GM10248 (cell line): ENCODE measurements around the gene SLC49A3.

Experiments used
- CTCF ChIA-PET: fragments of 300-600 bp; sonication (Branson Sonifier 250); formaldehyde crosslinking; extraction: SDS; loops from one replicate; lab custom pipeline; 2021; ENCODE audit warnings: antibody characterized with exemption; lab: Yijun Ruan, JAX
- POLR2A ChIA-PET: fragments of 350-650 bp; sonication (Branson Sonifier 250); formaldehyde crosslinking; extraction: SDS; loops from one replicate; lab custom pipeline; 2020; ENCODE audit warnings: antibody characterized with exemption; lab: Yijun Ruan, JAX
- DNase-seq: peaks from one replicate; pipeline ENCODE4 v3.0.0; 2012; ENCODE audit errors: extremely low spot score
- TF ChIP-seq, protein P1 (sequence below): IDR thresholded peaks from 2 replicates; pipeline ENCODE4 v1.5.1; 2012; ENCODE audit warnings: mild to moderate bottlenecking, low read depth; ENCODE audit errors: extremely low read depth, missing control alignments, control extremely low read depth

SLC49A3 gene

DNA sequence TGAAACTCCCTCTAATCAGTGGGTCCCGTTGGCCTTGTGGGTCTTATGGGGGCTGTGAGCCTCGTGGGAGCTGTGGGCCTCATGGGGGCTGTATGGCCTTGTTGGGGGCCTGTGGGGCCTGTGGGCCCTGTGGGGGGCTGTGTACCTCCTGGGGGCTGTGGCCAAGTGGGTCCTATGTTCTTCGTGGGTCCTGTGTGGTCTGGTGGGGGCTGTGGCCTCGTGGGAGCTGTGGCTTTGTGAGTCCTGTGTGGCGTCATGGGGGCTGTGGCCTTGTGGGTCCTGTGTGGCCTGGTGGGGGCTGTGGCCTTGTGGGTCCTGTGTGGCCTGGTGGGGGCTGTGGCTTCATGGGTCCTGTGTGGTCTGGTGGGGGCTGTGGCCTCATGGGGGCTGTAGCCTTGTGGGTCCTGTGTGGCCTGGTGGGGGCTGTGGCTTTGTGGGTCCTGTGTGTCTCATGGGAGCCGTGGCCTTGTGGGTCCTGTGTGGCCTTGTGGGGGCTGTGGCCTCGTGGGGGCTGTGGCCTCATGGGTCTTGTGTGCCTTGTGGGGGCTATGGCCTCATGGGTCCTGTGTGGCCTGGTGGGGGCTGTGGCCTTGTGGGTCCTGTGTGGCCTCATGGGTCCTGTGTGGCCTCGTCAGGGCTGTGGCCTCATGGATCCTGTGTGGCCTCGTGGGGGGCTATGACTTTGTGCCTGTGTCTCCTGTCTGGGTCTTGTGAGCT lies 24.1 kb upstream of the SLC49A3 start:
- POLR2A ChIA-PET = no interaction called here
- DNase-seq = no peak
- TF ChIP-seq, protein P1, sequence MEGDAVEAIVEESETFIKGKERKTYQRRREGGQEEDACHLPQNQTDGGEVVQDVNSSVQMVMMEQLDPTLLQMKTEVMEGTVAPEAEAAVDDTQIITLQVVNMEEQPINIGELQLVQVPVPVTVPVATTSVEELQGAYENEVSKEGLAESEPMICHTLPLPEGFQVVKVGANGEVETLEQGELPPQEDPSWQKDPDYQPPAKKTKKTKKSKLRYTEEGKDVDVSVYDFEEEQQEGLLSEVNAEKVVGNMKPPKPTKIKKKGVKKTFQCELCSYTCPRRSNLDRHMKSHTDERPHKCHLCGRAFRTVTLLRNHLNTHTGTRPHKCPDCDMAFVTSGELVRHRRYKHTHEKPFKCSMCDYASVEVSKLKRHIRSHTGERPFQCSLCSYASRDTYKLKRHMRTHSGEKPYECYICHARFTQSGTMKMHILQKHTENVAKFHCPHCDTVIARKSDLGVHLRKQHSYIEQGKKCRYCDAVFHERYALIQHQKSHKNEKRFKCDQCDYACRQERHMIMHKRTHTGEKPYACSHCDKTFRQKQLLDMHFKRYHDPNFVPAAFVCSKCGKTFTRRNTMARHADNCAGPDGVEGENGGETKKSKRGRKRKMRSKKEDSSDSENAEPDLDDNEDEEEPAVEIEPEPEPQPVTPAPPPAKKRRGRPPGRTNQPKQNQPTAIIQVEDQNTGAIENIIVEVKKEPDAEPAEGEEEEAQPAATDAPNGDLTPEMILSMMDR = no peak
- CTCF ChIA-PET = no interaction called here

DNA sequence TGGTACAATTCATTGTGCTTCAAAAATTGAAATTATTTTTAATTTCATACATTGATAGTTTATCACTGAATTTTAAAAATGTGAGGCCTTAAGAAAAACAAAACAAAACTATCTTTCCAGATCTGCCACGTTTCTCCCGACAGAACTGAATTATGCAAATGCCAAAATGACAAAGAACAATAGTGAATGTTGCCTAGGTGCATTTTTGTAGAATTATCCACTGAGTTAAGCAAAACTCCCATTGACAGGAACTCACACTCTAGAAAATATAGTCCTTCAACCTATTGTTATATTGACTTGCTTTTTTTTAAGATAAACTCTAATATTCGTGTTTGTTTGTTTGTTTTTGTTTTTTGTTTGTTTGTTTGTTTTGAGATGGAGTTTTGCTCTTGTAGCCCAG lies 23.1 kb upstream of the SLC49A3 start:
- CTCF ChIA-PET = no interaction called here
- TF ChIP-seq, protein P1 = no peak
- POLR2A ChIA-PET = no interaction called here
- DNase-seq = no peak

DNA sequence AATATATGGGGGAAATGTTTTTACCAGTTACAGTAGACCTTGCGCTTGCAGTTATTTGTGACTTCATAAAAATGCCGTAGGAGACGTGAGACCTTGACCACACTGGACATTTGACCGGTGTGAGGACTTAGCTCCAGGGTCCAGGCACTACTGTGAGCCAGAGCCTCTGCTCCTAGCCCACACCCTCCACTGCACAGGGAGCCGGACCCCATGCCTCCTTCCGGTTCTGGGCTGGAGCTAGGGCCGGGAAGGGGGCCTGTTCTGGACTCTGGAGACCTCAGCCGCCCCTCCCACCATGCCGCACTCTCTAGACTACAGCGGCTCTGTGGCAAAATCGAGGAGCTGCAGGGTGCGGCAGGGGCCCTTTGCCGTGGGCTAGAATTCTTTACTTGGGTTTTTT lies 22.0 kb upstream of the SLC49A3 start:
- ChIA-PET POLR2A (no interaction called here), CTCF (interaction anchor here (0.7 to 2.6 kb wide), 2 partner anchors 31 to 32 kb away, joined by 3 to 7 read pairs; no protein-coding TSS in a partner anchor)
- no peak for DNase-seq
- TF ChIP-seq, protein P1 = no peak

DNA sequence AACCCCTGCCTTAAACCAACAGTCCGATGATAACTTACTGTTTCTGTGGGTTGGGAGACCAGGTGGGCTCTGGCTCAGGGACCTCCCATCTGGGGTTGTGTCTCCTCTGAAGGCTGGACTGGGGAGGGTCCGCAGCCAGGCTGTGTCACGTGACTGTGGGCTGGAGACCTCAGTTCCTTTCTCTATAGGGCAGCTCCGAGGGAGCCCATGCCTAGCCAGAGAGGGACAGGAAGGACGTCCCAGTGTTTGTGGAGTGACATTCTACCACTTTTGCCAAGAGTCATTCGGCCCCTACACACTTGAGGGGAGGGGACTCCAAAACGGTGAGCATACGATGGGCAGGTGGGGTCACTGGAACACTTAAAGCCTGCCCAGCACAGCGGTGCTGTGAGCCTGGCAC lies 21.2 kb upstream of the SLC49A3 start:
- CTCF ChIA-PET = interaction anchor here (0.7 to 2.6 kb wide), 3 partner anchors 10 to 33 kb away, joined by 3 to 7 read pairs (median 7); no protein-coding TSS in a partner anchor
- TF ChIP-seq, protein P1 = no peak
- POLR2A ChIA-PET = no interaction called here
- no peak for DNase-seq

DNA sequence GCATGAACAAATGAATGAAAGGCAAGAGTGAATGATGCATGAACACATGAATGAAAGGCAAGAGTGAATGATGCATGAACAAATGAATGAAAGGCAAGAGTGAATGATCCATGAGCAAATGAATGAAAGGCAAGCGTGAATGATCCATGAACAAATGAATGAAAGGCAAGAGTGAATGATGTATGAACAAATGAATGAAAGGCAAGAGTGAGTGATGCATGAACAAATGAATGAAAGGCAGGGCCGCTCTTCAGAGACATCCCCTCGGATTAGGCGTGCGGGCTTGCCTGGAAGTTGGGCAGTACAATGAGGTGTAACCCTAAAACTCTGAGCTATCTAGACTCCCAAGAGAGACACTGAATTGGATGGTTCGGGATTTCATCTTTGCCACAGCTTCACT lies 20.4 kb upstream of the SLC49A3 start:
- CTCF ChIA-PET = interaction anchor here (1.0 to 2.6 kb wide), 2 partner anchors 9 to 33 kb away, joined by 7 read pairs; no protein-coding TSS in a partner anchor
- POLR2A ChIA-PET = no interaction called here
- no peak for DNase-seq
- TF ChIP-seq, protein P1 = no peak

DNA sequence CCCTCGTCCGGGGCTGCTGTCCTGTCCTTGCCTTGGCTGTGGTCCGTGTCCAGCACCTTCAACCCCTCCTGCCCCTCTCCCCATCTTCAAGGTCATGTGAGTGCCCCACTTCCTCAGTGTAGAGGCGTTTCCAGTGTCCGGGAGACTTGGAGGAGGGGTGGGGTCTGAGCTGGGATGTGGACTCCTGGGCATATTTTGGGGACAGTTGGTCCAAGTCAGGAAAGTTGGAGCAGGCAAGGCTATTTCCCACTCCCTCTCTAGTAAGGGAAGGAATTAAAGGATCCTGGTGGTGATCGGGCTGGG lies 19.6 kb upstream of the SLC49A3 start:
- POLR2A ChIA-PET = interaction anchor here (0.5 kb wide), 1 partner anchor 70 kb away, joined by 4 read pairs; no protein-coding TSS in a partner anchor
- TF ChIP-seq, protein P1 = no peak
- CTCF ChIA-PET = interaction anchor here (2.6 kb wide), 1 partner anchor 33 kb away, joined by 7 read pairs; no protein-coding TSS in a partner anchor
- no peak for DNase-seq
